Measurements from ENCODE around the gene KIAA1217.

DNA sequence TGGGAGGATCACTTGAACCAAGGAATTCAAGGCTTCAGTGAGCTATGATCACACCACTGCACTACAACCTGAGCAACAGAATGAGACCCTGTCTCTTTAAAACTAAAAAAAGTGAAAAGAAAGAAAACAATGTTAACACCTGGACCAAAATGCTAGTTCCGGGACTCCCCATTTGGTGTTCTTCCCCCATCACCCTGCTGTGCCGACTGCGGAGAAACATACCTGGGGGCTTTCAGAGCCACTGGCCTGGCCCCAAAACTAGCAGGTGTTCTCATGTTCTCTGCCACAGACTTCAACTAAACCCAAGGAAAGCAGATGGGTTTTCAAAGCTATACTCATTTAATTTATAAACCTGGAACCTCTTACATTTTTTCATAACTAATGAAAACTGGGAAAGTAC is 250.9 kb downstream of the KIAA1217 start:
- TF ChIP-seq POLR2A (IDR thresholded peaks at IDR 0.05; ENCODE audit: low read depth): no peak
- TF ChIP-seq, protein P1, sequence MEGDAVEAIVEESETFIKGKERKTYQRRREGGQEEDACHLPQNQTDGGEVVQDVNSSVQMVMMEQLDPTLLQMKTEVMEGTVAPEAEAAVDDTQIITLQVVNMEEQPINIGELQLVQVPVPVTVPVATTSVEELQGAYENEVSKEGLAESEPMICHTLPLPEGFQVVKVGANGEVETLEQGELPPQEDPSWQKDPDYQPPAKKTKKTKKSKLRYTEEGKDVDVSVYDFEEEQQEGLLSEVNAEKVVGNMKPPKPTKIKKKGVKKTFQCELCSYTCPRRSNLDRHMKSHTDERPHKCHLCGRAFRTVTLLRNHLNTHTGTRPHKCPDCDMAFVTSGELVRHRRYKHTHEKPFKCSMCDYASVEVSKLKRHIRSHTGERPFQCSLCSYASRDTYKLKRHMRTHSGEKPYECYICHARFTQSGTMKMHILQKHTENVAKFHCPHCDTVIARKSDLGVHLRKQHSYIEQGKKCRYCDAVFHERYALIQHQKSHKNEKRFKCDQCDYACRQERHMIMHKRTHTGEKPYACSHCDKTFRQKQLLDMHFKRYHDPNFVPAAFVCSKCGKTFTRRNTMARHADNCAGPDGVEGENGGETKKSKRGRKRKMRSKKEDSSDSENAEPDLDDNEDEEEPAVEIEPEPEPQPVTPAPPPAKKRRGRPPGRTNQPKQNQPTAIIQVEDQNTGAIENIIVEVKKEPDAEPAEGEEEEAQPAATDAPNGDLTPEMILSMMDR (IDR thresholded peaks at IDR 0.05): no peak
- TF ChIP-seq POLR2AphosphoS5 (IDR thresholded peaks at IDR 0.05): no peak
- TF ChIP-seq EP300 (IDR thresholded peaks at IDR 0.05): no peak

All from esophagus muscularis mucosa (tissue), 4 donors.